ENCODE results near the gene MESP1.
"Not testable (repeated sequence)": the region's sequence is repeated elsewhere in the genome, so short reads cannot be mapped to it uniquely, and the experiment has no call there.

The MESP1 gene, protein sequence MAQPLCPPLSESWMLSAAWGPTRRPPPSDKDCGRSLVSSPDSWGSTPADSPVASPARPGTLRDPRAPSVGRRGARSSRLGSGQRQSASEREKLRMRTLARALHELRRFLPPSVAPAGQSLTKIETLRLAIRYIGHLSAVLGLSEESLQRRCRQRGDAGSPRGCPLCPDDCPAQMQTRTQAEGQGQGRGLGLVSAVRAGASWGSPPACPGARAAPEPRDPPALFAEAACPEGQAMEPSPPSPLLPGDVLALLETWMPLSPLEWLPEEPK

DNA sequence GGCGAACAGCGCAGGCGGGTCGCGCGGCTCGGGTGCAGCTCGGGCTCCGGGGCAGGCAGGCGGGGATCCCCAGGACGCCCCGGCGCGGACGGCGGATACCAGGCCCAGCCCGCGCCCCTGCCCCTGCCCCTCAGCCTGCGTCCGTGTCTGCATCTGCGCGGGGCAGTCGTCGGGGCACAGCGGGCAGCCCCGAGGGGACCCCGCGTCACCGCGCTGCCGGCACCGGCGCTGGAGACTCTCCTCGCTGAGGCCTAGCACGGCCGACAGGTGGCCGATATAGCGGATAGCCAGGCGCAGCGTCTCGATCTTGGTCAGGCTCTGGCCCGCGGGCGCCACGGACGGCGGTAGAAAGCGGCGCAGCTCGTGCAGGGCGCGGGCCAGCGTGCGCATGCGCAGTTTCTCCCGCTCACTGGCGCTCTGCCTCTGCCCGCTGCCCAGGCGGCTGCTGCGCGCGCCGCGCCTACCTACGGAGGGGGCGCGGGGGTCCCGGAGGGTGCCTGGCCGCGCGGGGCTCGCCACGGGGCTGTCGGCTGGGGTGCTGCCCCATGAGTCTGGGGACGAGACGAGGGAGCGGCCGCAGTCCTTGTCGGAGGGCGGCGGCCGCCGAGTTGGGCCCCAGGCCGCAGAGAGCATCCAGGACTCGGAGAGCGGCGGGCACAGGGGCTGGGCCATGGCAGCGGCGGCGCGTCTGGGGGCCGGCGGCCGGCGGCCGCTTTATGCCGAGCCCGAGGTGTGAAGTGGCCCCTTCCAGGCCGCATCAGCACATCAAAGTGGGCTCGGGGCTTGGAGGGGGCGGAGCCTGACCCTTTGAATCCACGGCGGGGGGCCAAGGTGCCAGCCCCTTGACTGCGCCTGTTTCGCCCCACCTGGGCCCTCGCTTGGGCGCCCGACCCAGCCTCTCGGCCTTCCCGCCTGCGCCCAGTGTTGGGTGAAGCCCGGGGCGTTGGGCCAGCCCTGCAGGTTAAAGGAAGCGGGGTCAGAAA, at the start of gene MESP1:
MESP1 (minus strand) TSS at position 690 of the 983 bp plus-strand sequence; CDS start at position 672, 18 bp downstream.
- Mint-ChIP-seq H3K36me3 (no peaks in the 10 kb centered on the region), H3K27ac (peak within 1 kb of the TSS; percentile 81), H3K27me3 (peaks cover 5% of the 10 kb centered on the region), H3K4me3 (peak within 1 kb of the TSS; percentile 84), H3K4me1 (peaks cover 4% of the 10 kb centered on the region), H3K9me3 (no peaks in the 10 kb centered on the region)

DNA sequence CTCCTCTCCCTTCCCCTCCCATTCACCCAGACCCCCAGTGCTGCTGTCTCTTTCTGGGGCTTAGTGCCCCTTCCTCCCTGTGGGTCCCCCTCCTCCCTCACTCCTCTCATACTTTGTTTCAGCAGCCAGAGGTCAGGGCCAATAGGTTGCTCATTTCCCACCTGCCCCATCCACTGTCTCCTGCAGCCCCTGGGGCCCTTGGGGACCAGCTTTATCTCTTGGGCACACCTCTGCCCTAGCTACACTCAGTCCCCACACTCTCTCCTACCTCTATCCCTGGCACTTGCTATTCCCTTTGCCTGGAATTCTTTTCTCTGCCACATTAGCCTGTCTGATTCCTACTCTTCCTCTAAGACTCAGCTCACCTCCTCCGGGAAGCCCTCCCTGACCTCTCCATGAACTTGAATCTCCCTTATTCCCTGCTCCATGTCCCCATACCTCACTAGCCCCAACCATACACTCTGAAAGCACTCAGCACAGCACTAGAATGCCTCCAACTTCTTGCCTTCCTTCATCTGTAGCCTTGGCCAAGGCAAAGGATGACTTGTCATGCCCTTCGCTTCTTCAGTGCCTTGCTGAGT, 49.0 kb upstream of the MESP1 start:
- no peaks in the 10 kb centered on the region for H3K36me3 Mint-ChIP-seq
- peaks cover 4% of the 10 kb centered on the region for H3K27me3 Mint-ChIP-seq
- H3K4me3 Mint-ChIP-seq = no peak overlapping the region
- no peaks in the 10 kb centered on the region for H3K9me3 Mint-ChIP-seq
- H3K4me1 Mint-ChIP-seq = no peaks in the 10 kb centered on the region
- H3K27ac Mint-ChIP-seq = no peak overlapping the region

DNA sequence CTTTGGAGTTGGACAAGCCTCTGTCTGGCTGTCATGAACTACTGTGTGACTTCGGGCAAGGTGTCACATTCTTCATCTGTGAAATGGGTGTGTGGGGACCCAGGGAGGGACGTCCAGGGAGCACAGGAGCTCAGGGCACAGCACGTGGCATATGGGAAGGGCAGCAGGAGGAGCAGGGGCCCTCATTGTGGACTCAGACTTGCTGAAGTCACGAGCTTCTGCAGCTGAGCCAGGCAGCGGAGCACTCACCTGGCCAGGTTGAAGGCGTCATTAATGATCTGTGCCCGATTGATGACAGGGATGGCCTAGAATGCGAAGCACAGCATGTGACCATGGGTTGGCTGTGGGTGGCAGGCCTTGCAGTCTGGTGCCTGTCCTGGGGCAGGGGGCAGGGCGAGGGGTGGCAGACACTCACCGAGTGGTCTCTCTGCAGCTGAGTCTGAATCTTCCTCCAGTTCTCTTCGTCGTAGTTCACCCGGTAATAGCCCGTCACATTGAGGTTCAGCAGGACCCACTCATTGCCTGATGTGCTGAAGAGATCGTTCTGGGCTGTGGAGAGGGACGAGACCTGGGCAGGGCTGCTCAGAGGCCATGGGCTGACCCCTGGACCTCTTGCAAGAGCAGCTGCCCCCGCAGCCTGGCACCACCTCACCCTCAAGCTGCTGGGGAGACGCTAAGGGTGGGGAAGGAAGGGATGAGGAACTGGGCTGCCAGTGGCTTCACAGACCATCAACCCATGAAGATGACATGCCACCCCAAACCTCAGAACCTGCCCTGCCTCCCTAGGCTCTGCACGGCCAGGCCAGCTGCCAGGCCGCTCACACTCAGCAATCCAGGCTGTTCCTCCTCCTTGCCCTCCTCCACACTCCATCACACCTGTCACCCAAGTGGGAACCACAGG, 48.2 kb upstream of the MESP1 start:
- no peak overlapping the region for H3K4me3 Mint-ChIP-seq
- H3K4me1 Mint-ChIP-seq = no peaks in the 10 kb centered on the region
- H3K36me3 Mint-ChIP-seq = no peaks in the 10 kb centered on the region
- peaks cover 4% of the 10 kb centered on the region for H3K27me3 Mint-ChIP-seq
- H3K9me3 Mint-ChIP-seq = no peaks in the 10 kb centered on the region
- no peak overlapping the region for H3K27ac Mint-ChIP-seq

DNA sequence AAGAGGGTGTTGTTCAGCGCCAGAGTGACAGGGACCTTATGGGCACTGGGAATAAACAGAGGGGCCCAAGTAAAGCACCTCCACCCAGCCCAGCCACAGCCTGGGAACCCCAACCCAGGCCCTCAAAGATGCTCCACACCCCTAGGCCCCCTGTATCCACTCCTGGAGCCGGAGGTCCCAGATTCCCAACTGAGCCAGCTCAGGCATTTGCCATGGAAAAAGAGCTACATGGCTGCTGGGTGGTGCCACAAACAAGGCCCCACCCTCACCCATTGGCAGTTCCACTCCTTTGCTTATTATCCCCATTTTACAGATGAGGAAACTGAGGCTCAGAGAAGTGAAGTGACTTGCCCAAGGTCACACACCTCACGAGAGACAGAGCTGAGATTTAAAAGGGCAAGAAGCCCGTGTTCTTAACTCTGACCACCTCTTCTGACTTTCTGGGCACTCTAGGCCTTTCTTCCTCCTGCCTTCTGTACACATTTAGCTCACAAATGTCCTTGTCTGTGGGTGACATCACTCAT, 46.7 kb upstream of the MESP1 start:
- H3K27ac Mint-ChIP-seq = no peak overlapping the region
- H3K36me3 Mint-ChIP-seq = no peaks in the 10 kb centered on the region
- H3K9me3 Mint-ChIP-seq = no peaks in the 10 kb centered on the region
- no peak overlapping the region for H3K4me3 Mint-ChIP-seq
- H3K4me1 Mint-ChIP-seq = no peaks in the 10 kb centered on the region
- peaks cover 4% of the 10 kb centered on the region for H3K27me3 Mint-ChIP-seq

DNA sequence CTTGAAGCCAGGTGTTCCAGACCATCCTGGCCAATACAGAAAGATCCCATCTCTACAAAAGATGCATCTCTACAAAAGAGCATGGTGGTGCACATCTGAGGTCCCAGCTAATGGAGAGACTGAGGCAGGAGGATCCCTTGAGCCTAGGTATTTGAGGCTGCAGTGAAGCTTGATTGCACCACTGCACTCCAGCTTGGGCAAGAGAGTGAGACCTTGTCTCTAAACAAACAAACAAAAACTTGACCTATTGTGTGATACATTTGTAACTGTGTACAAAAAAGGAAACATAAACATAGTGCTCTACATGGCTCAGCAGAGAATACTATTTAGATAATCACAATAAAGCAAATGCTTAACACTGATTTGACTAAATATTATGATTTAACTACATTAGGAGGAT, 44.9 kb upstream of the MESP1 start:
- H3K4me3 Mint-ChIP-seq = no peak overlapping the region
- no peak overlapping the region for H3K27ac Mint-ChIP-seq
- no peaks in the 10 kb centered on the region for H3K4me1 Mint-ChIP-seq
- H3K36me3 Mint-ChIP-seq = no peaks in the 10 kb centered on the region
- H3K27me3 Mint-ChIP-seq = peaks cover 2% of the 10 kb centered on the region
- H3K9me3 Mint-ChIP-seq = no peaks in the 10 kb centered on the region

DNA sequence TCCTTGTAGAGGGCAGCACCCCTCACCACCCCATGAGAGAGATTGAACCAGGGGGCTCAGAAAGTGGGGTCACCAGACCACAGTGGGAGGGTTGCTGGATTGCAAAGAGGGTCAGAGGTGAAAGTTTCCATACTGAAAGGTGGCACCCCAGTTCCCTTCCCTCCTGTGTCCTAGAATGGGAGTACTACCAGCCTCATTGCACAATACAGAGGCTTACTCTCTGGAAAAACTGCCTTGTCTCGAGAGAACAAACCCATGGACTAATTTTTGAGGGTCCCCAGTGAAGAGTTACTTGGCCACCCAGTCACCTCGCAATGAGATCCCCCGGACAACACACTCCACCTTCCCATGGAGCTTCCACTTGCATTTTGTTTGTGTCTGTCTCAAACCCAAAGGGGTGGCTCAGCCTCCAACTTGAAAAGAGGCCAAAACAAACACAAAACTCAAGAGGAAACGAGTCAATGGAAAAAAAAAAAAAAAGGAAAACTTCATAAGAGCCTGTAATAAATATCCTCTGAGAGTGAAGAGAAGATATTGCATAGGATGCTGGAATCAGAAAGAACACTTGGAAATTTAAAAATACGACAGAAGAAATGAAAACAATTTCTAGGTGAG, 43.7 kb upstream of the MESP1 start:
- Mint-ChIP-seq H3K4me3 (no peak overlapping the region), H3K36me3 (no peaks in the 10 kb centered on the region), H3K27me3 (no peaks in the 10 kb centered on the region), H3K9me3 (no peaks in the 10 kb centered on the region), H3K27ac (peak overlapping the region; percentile 37), H3K4me1 (no peaks in the 10 kb centered on the region)

DNA sequence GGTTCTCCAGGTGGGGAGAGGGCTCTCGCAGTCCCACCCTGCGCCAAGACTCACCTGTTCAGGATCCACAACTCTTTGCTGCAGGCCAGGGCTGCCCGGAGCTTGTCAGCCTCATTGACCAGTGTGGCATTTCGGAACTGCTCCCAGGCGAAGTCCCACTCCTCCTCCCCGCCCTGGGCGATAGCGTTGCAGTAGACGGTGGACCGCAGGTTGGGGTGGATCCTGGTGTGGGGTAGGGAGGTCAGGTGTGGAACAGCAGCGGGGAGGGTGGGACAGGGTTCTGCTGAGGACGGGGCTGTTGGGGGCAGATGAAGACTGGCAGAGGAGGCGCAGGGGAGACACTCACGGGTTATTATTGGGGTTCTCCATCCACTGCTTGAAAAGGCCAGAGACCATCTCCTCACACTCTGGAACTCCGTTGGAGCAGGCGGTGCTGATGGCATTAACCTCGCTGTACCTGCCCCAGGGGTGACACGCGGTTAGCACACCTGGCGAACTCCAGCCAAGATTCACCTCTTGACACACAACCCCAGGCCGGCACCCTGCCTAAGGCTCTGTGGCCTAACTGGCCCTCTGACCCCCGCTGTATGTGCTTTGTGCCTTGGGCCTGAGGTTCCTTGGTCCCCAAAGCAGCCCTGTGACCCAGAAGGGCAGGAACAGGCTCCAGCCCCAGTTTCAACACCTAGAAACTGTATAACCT, 41.2 kb upstream of the MESP1 start:
- Mint-ChIP-seq H3K27me3 (no peaks in the 10 kb centered on the region), H3K27ac (no peak overlapping the region), H3K36me3 (peaks cover 4% of the 10 kb centered on the region), H3K9me3 (peaks cover 5% of the 10 kb centered on the region), H3K4me1 (no peaks in the 10 kb centered on the region), H3K4me3 (no peak overlapping the region)

DNA sequence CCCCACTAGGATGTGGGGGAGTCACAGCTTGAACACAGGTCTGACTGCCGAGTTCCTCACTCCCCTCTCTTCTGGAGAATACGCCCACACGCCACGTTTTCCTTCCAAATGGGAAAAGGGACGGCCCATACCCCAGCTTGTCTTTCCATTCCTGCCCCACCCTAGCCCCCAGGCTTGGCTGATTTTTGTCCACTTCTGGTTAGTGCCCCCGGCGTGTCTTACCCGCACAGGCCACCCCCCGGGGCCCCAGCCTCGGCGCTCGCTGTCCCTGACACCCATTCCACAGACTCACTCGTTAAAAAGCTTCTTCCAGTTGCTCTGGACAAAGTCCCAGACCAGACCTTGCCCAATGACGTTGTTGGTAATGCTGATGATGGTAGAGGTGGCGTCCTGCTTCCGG, 39.6 kb upstream of the MESP1 start:
- Mint-ChIP-seq H3K4me3 (no peak overlapping the region), H3K36me3 (peaks cover 4% of the 10 kb centered on the region), H3K27me3 (no peaks in the 10 kb centered on the region)

DNA sequence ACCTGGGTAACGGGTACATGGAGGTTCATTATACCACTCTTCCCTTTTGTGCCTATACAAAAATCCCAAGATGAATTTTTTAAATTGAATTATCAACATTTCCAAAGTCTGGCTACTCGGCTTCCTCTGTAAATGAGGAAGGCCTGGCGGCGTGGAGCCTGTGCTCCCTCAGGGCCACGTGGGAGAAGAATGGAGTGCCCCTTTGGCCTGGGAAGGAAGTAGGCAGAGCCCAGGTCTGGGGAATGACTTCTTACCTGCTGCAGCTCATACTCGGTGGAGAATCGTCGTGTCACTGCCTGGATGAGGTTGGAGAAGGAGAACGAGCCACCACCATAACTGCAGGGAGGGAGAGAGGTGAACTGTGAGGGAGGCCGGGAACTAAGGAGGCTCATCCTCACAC, 39.2 kb upstream of the MESP1 start:
- H3K36me3 Mint-ChIP-seq = peaks cover 4% of the 10 kb centered on the region
- no peaks in the 10 kb centered on the region for H3K4me1 Mint-ChIP-seq
- H3K27me3 Mint-ChIP-seq = no peaks in the 10 kb centered on the region
- H3K9me3 Mint-ChIP-seq = peaks cover 5% of the 10 kb centered on the region
- H3K27ac Mint-ChIP-seq = no peak overlapping the region
- no peak overlapping the region for H3K4me3 Mint-ChIP-seq

More for the DNA sequence above, 39.6 kb upstream of the MESP1 start:
- Mint-ChIP-seq H3K9me3 (peaks cover 5% of the 10 kb centered on the region), H3K4me1 (no peaks in the 10 kb centered on the region), H3K27ac (no peak overlapping the region)

DNA sequence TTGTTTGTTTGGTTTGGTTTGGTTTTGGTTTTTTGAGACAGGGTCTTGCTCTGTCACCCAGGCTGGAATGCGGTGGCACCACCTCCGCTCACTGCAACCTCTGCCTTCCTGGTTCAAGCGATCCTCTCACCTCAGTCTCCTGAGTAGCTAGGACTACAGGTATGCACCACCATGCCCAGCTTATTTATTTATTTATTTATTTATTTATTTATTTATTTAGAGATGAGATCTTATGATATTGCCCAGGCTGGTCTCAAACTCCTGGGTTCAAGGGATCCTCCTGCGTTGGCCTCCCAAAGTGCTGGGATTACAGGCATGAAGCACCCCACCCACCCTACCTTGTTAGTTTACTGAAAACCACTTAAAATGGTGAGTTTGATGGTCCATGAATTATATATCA, 37.5 kb upstream of the MESP1 start:
- not testable (repeated sequence) for H3K27me3 Mint-ChIP-seq, H3K27ac Mint-ChIP-seq, H3K36me3 Mint-ChIP-seq, H3K4me3 Mint-ChIP-seq, H3K4me1 Mint-ChIP-seq, H3K9me3 Mint-ChIP-seq

DNA sequence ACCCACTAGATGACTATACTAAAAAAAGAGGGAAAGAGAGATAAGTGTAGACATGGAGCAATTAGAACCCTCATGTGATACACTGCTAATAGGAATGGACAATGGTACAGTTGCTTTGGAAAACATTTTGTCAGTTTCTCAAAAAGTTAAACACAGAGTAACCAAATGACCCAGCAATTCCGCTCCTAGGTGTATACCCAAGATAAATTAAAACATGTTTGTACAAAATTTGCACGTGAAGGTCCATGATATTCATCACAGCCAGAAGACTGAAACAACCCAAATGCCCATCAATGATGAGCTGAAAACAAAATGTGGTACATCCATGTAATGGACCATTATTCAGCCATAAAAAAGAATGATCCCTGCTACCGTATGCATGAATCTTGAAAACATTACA, 36.9 kb upstream of the MESP1 start:
- Mint-ChIP-seq H3K4me3 (no peak overlapping the region), H3K9me3 (peaks cover 5% of the 10 kb centered on the region), H3K36me3 (peaks cover 4% of the 10 kb centered on the region), H3K27me3 (no peaks in the 10 kb centered on the region), H3K27ac (no peak overlapping the region), H3K4me1 (no peaks in the 10 kb centered on the region)

DNA sequence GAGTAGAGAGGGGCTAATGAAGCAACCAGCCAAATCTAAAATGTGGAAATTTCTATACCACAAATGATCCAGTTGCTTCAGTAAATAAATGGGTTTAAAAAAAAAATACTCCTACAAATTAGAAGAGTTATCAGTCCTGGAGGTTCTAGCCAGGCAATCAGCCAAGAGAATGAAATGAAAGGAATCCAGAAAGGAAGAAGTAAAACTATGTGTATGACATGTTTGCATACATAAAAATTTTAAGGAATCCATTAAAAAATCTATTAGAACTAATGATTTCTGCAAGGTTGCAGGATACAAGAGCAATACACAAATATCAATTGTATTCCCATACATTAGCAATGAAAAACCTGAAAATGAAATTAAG, 34.7 kb upstream of the MESP1 start:
- Mint-ChIP-seq H3K4me3 (no peak overlapping the region), H3K27ac (no peak overlapping the region), H3K36me3 (peaks cover 4% of the 10 kb centered on the region), H3K9me3 (peaks cover 5% of the 10 kb centered on the region), H3K4me1 (no peaks in the 10 kb centered on the region), H3K27me3 (no peaks in the 10 kb centered on the region)

DNA sequence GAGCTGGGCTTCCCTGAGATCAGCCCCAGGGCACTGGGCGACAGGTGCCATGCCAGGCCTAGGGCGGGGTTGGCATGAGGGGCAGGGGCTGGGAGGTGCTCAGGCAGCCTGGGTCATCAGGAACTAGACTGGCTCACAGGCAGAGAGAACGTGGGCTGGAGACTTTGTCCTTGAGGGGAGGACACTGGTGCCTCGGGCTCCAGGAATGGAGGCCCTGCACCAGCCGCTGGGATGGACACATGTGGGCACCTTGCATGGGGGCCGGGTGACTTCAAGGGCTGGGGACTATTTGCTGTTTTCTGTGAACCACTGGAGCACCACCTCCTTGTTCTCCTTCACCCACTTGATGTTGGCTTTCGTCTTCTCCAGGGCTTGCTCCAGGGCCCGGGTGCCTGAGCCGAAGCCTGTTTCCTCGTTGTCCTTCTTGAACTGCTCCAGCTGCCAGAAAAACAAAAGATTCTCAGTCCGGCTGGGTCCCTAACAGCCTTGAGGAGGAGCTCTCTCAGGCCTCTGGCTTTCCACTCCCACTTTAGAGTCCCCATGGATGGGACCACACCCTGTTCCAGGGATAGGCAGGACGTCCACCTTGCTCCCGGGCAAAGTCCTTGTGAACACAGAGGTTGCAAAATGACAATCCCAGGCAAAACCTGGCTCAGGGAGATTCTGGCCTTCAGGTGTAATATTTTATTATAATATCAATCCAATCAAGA, 34.2 kb upstream of the MESP1 start:
- H3K4me3 Mint-ChIP-seq = no peak overlapping the region
- H3K36me3 Mint-ChIP-seq = peaks cover 4% of the 10 kb centered on the region
- peaks cover 5% of the 10 kb centered on the region for H3K9me3 Mint-ChIP-seq
- H3K27me3 Mint-ChIP-seq = peaks cover 2% of the 10 kb centered on the region
- H3K4me1 Mint-ChIP-seq = no peaks in the 10 kb centered on the region
- no peak overlapping the region for H3K27ac Mint-ChIP-seq

DNA sequence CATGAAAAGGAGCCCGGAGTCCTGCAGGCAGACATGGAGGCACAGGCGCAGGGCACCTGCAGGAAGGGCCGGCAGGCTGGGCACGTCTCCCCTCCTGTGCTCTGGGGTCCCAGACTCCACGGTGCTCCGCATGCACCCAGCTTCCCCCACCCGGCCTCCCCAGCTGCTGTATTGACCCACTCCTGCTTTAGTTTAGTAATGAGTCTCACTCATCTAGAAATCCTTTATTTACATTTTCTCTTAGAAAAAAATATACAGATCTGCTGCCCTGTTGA, 33.6 kb upstream of the MESP1 start:
- no peak overlapping the region for H3K4me3 Mint-ChIP-seq

More for the DNA sequence above, 33.6 kb upstream of the MESP1 start:
- peaks cover 5% of the 10 kb centered on the region for H3K9me3 Mint-ChIP-seq
- H3K27ac Mint-ChIP-seq = no peak overlapping the region
- peaks cover 2% of the 10 kb centered on the region for H3K27me3 Mint-ChIP-seq
- H3K36me3 Mint-ChIP-seq = peaks cover 4% of the 10 kb centered on the region
- H3K4me1 Mint-ChIP-seq = no peaks in the 10 kb centered on the region

All from activated naive CD4-positive, alpha-beta T cell treated with anti-CD3 and anti-CD28 coated beads, Interleukin-2, amount 50 U/mL, for 24 hours (primary cell).